GM20000 (cell line): Measurements from ENCODE around the gene SYNGR1.
"Not testable (repeated sequence)": the region's sequence is repeated elsewhere in the genome, so short reads cannot be mapped to it uniquely, and the experiment has no call there.

Experiments used
- DNase-seq: peaks from one replicate; pipeline ENCODE4 v3.0.0; 2012; ENCODE audit warnings: low spot score
- CTCF ChIP-seq: IDR thresholded peaks from 2 replicates; pipeline ENCODE4 v1.5.1; 2012; ENCODE audit warnings: mild to moderate bottlenecking, control low read depth; ENCODE audit errors: extremely low read depth, missing control alignments

SYNGR1 gene

GRCh38 chr22:39408807-39409206 lies 59.0 kb downstream of the SYNGR1 start:
- no peak for DNase-seq

GRCh38 chr22:39409516-39410029 lies 59.8 kb downstream of the SYNGR1 start:
- DNase-seq, result no peak
- no peak for TF ChIP-seq CTCF

More at GRCh38 chr22:39408807-39409206, 59.0 kb downstream of the SYNGR1 start:
- no peak for TF ChIP-seq CTCF

GRCh38 chr22:39410264-39410663 lies 60.5 kb downstream of the SYNGR1 start:
- DNase-seq, result no peak
- TF ChIP-seq CTCF, result no peak

- not testable (repeated sequence) for DNase-seq
Measured at GRCh38 chr22:39411828-39412365, 62.1 kb downstream of the SYNGR1 start.

GRCh38 chr22:39413204-39413603 lies 63.4 kb downstream of the SYNGR1 start:
- not testable (repeated sequence) for DNase-seq

- no peak for DNase-seq
- no peak for TF ChIP-seq CTCF
Measured at GRCh38 chr22:39414377-39414776, 64.6 kb downstream of the SYNGR1 start.

- DNase-seq, result no peak
- TF ChIP-seq CTCF, result no peak
Measured at GRCh38 chr22:39414886-39415285, 65.1 kb downstream of the SYNGR1 start.

- TF ChIP-seq CTCF, result no peak
- DNase-seq, result no peak
Measured at GRCh38 chr22:39415506-39415905, 65.7 kb downstream of the SYNGR1 start.
